ENCODE data around the gene ATXN1. TPM values are rescaled to one million over a fixed set of nuclear protein-coding genes. Genes with fewer than 3 reads are reported as not detected.
"Not testable (repeated sequence)": the region's sequence is repeated elsewhere in the genome, so short reads cannot be mapped to it uniquely, and the experiment has no call there.

Gene ATXN1
- total RNA-seq, 1 donor: 45.3 TPM

GRCh38 chr6:16461491-16461890, 299.8 kb downstream of the ATXN1 start:
- no peak for DNase-seq (ENCODE audit: low read depth)
- no peak for TF ChIP-seq CTCF (IDR thresholded peaks at IDR 0.05; ENCODE audit: insufficient read depth, low read depth, low read length)
- H3K4me3 ChIP-seq (ENCODE audit: low read depth, low read length): no peak overlapping the region

- H3K4me3 ChIP-seq (ENCODE audit: low read depth, low read length); DNase-seq (ENCODE audit: low read depth): not testable (repeated sequence)
Observed at GRCh38 chr6:16459472-16459871, 301.8 kb downstream of the ATXN1 start.

- no peak for DNase-seq (ENCODE audit: low read depth)
- no peak for TF ChIP-seq CTCF (IDR thresholded peaks at IDR 0.05; ENCODE audit: insufficient read depth, low read depth, low read length)
- no peak overlapping the region for H3K4me3 ChIP-seq (ENCODE audit: low read depth, low read length)
Observed at GRCh38 chr6:16452348-16452747, 308.9 kb downstream of the ATXN1 start.

GRCh38 chr6:16450821-16451220, 310.4 kb downstream of the ATXN1 start:
- no peak overlapping the region for H3K4me3 ChIP-seq (ENCODE audit: low read depth, low read length)
- TF ChIP-seq CTCF (IDR thresholded peaks at IDR 0.05; ENCODE audit: insufficient read depth, low read depth, low read length): no peak
- no peak for DNase-seq (ENCODE audit: low read depth)

- no peak for TF ChIP-seq CTCF (IDR thresholded peaks at IDR 0.05; ENCODE audit: insufficient read depth, low read depth, low read length)
Observed at GRCh38 chr6:16450285-16450684, 311.0 kb downstream of the ATXN1 start.

GRCh38 chr6:16446273-16446672, 315.0 kb downstream of the ATXN1 start:
- TF ChIP-seq CTCF (IDR thresholded peaks at IDR 0.05; ENCODE audit: insufficient read depth, low read depth, low read length): no peak
- H3K4me3 ChIP-seq (ENCODE audit: low read depth, low read length): no peak overlapping the region
- DNase-seq (ENCODE audit: low read depth): no peak

More at GRCh38 chr6:16450285-16450684, 311.0 kb downstream of the ATXN1 start:
- no peak overlapping the region for H3K4me3 ChIP-seq (ENCODE audit: low read depth, low read length)
- peak; percentile 73 for DNase-seq (ENCODE audit: low read depth)

- no peak for DNase-seq (ENCODE audit: low read depth)
- no peak for TF ChIP-seq CTCF (IDR thresholded peaks at IDR 0.05; ENCODE audit: insufficient read depth, low read depth, low read length)
- H3K4me3 ChIP-seq (ENCODE audit: low read depth, low read length): no peak overlapping the region
Observed at GRCh38 chr6:16442031-16442430, 319.2 kb downstream of the ATXN1 start.
